ENCODE data around the gene ST3GAL6.
"Not testable (repeated sequence)": the region's sequence is repeated elsewhere in the genome, so short reads cannot be mapped to it uniquely, and the experiment has no call there.

The ST3GAL6 gene

DNA sequence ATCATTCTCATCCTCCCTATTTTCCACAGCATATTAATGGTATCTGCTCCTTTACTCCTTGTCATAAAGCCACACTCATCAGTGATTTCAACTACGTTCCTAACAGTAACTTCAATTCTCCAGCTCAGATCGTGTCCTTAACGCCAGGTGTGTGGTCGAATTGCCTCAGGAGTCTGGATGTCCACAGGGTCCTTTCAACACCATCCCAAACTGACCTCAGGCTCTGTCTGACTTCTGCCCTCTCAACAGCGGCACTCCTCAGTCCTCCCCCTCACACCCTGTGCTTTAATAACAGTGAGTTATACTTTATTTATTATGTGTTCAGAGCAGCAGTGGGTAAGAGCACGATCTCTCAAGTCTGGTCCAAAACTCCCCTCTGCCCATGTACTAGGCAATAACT is 42.4 kb downstream of the ST3GAL6 start:
- no peak for DNase-seq (ENCODE audit: low read depth)

GRCh38 chr3:98806521-98806920 is 43.4 kb downstream of the ST3GAL6 start:
- DNase-seq (ENCODE audit: low read depth) = no peak

GRCh38 chr3:98807011-98807410 is 43.9 kb downstream of the ST3GAL6 start:
- DNase-seq (ENCODE audit: low read depth) = no peak

GRCh38 chr3:98807561-98807960 is 44.4 kb downstream of the ST3GAL6 start:
- no peak for DNase-seq (ENCODE audit: low read depth)

GRCh38 chr3:98808071-98808470 is 44.9 kb downstream of the ST3GAL6 start:
- no peak for DNase-seq (ENCODE audit: low read depth)

GRCh38 chr3:98809557-98809956 is 46.4 kb downstream of the ST3GAL6 start:
- DNase-seq (ENCODE audit: low read depth) = no peak

- DNase-seq (ENCODE audit: low read depth) = no peak
Measured at GRCh38 chr3:98811048-98811447, 47.9 kb downstream of the ST3GAL6 start.

- no peak for DNase-seq (ENCODE audit: low read depth)
Measured at GRCh38 chr3:98812851-98813374, 49.8 kb downstream of the ST3GAL6 start.

DNA sequence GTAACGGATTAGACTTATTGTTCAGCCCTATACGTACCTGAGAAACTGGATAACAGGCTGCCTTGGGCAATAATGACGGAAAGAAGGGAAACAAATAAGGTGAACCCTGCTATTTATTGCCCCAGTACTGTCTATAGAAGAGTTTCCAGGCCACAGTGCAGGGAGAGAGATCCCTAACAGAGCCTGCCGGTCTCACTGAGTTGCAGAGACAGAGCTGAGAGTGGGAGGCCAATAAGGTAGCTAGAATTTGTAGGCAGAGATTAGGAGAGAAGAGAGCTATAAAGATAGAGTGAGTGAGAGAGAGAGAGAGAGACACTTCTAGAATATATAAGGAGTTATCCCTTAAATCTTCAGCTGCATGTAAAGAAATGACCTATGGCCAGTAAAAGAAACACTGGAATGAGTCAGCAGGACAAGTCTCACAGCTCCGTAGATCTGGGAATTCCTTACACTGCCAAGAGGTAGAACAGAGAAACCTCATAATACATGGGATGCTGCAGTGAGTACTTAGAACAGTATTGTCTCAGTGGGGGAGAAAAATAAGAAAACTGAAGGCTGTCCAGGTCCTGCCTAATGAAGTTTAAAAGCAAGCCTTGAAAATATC is 51.8 kb downstream of the ST3GAL6 start:
- no peak for DNase-seq (ENCODE audit: low read depth)

DNA sequence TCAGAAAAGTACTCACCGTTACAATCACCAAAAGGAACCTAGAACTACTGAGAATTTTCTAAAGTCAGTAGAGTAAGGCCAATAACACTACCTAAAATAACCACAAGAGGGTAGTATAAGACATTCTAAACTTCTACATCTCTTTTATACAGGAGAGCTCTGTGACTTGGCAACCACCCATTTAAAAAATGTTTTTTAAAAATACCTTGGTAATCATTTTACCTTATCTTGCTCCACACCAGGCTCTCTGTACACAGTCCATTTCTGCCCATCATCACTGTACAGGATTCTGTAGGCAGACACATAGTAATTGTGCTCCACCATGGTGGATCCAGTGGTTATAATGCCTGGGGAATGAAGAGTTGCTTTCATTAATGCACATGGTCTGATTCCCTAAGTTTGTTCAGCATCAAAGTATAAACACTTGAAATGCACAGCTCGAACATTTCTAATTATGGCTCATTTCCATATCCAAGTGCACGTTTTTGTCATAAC is 54.5 kb downstream of the ST3GAL6 start:
- DNase-seq (ENCODE audit: low read depth) = no peak

DNA sequence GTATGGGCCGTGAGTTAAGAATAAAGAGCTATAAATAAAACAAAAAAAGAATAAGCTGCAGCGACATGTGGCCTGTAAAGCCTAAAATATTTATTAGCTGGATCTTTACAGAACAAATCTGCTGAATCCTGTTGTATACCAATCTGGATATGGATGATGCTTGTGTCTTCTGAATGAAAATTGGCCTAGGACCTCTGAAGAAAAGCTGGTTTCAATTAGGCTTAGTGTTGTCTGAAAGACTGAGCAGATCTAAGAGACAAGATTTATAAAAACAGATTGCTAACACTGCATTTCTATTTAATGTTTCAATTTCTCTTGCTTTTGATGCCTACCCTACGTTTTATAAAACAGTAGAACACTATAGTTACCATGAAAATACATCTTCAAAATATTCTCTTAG is 57.9 kb downstream of the ST3GAL6 start:
- no peak for DNase-seq (ENCODE audit: low read depth)

- no peak for DNase-seq (ENCODE audit: low read depth)
Measured at GRCh38 chr3:98823791-98824190, 60.7 kb downstream of the ST3GAL6 start.

GRCh38 chr3:98824256-98824655 is 61.1 kb downstream of the ST3GAL6 start:
- DNase-seq (ENCODE audit: low read depth) = no peak

DNA sequence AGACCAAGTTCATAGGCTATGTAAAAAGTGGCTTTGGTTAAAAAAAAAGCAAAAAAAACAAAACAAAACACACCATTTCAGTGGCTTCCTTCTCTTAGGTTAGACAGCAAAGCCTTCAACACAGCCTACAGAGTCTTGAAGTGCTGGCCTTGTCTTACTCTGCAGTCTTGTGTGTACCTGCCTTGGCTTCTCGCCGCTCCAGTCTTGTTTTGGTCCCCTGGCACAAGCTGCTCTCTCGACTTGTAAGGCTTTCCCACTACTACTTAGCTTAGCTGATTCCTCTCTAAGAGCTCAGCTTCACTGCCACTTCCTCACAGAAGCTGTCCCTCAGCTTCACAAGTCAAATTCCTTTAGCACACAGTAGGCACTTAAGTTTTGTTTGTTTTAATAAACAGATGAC is 63.0 kb downstream of the ST3GAL6 start:
- DNase-seq (ENCODE audit: low read depth) = no peak

DNA sequence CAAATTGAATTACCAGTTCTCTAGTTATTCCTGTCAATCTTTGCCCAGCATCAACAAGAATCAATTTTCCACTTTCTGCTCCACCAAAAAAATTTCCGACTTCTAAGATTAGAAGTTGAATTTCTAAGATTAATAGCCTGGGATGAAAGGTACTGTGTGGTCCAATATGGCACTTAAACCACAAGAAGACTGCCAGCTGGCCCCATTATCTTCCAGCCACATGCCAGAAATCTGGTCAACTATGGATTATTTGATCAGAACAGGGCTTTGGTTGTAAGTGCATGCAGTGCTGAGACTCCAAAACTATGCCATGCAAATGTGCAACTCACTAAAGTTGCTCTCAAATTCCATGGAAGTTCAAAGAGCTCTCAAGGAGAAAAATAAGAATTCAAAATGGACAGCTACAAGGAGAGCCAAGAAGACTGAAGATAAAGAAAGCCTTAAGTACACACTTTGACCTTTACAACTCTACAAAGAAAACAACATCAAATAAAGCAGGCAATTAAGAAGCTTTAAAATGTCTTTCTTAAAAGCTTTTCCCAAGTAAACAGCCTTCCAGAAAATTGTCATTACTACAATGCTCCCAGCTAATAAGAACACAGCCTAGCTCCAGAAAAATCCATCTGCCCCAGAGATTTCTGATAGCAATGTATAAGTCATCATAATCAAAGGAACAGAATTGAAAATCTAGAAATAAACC is 64.2 kb downstream of the ST3GAL6 start:
- DNase-seq (ENCODE audit: low read depth) = no peak

DNA sequence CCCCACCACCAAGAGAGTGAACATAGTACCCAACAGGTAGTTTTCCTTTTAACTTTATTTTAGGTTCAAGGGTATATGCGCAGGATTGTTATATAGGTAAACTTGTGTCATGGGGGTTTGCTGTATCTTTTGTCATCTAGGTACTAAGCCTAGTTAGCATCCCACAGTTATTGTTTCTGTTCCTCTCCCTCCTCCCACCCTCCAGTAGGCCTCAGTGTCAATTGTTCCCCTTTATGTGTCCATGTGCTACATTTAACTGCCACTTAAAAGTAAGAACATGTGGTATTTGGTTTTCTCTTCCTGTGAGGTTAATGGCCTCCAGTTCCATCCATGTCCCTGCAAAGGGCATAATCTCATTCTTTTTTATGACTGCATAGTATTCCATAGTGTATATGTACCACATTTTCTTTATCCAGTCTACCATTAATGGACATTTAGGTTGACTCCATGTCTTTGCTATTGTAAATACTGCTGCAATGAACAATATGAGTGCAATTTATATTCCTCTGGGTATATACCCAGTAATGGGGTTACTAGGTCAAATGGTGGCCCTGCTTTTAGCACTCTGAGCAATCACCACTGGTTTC is 66.2 kb downstream of the ST3GAL6 start:
- no peak for DNase-seq (ENCODE audit: low read depth)

DNA sequence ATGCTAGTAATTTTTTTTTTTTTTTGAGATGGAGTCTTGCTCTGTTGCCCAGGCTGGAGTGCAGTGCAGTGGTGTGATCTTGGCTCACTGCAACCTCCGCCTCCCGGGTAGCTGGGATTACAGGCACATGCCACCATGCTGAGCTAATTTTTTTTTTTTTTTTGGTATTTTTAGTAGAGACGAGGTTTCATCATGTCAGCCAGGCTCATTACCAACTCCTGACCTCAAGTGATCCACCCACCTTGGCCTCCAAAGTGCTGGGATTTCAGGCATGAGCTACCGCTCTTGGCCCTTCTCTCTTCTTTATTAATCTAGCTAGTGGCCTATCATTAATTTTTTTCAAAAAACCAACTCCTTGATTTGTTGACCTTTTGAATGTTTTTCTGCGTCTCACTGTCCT is 67.9 kb downstream of the ST3GAL6 start:
- not testable (repeated sequence) for DNase-seq (ENCODE audit: low read depth)

DNA sequence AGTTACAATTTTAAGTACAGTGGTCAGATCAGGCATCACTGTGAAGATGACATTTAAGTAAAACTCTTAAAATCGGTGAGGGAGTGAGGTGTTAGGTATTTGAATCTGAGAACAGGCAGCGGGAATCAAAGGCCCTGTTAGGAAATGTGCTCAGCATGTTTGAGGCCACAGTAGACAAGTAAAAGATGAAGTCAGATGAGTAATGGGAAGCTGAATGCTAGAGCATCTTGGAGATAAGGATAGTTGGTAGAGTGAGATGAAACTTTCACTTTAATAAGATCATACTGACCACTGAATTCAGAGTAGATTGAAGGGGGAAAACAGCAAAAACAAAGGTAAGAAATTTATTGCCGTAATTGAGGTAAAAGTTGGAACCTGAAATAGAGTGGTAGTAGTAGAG is 76.7 kb downstream of the ST3GAL6 start:
- DNase-seq (ENCODE audit: low read depth) = no peak

DNA sequence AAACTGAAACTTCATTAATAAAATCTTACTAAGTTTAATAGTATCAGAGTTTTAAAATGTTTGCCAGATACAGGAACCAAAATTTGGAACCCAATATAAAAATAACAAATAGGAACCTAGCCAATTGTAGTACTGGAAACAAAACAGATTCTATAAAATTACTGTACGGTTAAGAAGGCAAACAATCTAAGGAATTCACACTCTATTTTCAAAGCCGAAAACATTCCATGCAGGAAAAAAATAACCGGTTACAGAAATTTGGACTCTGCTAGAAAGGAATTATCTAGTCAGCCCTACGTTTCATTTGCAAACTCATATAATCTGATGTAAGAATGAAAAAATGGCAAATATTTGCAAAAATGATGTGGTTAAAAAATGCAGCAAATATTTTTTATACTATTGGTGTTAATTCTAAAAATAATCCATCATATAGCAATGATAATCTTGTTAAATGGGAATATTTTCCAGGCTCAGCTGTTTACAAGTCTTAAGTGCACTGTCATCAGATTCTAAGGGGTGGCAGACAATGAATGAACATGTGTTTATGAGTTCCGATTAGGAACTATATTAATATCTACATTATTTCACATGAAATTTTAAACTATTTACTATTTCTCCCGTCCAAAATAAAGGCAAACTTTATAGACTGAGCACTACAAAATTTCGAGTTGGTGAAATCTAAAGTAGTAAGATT is 80.3 kb downstream of the ST3GAL6 start:
- no peak for DNase-seq (ENCODE audit: low read depth)

All from stimulated activated CD8-positive, alpha-beta memory T cell treated with anti-CD3 and anti-CD28 coated beads, Interleukin-15, amount 100 ng/mL, for 1 hour (primary cell).